HCT116 (cell line): ENCODE data around the gene ITPR2.

Source experiments
- CEBPB ChIP-seq: IDR thresholded peaks from 2 replicates; pipeline ENCODE4 v1.6.1; 2012; ENCODE audit warnings: low read depth
- CTCF ChIP-seq, 3 experiments: fragments of 200-600 bp in 1 of 3; sonication (generic) in 1 of 3; IDR thresholded peaks in 2 of 3; conservative IDR thresholded peaks in 1 of 3; 2 replicates each; pipeline ENCODE4 v1.5.1; 2012 to 2017; ENCODE audit warnings: low read depth in 2 of 3, low read length in 2 of 3, antibody characterized with exemption in 1 of 3, borderline replicate concordance in 1 of 3, control low read depth in 1 of 3, mild to moderate bottlenecking in 1 of 3, mixed read lengths in 1 of 3, mixed run types in 1 of 3, moderate library complexity in 1 of 3; ENCODE audit not compliant: insufficient read depth in 1 of 3
- ELF1 ChIP-seq: IDR thresholded peaks from 2 replicates; pipeline ENCODE4 v1.6.1; 2012; ENCODE audit warnings: low read depth, borderline replicate concordance
- EZH2 ChIP-seq: fragments of 200-600 bp; sonication (generic); IDR thresholded peaks from 2 replicates; pipeline ENCODE4 v1.6.1; 2017; ENCODE audit warnings: antibody characterized with exemption, mixed run types
- POLR2A ChIP-seq: IDR thresholded peaks from 2 replicates; pipeline ENCODE4 v1.7.0; 2011; ENCODE audit warnings: borderline replicate concordance; ENCODE audit not compliant: insufficient read depth, insufficient read length; ENCODE audit errors: extremely low read depth
- POLR2AphosphoS5 ChIP-seq: IDR thresholded peaks from 2 replicates; pipeline ENCODE4 v1.6.1; 2011; ENCODE audit warnings: mild to moderate bottlenecking, low read depth, low read length, moderate library complexity
- RAD21 ChIP-seq: IDR thresholded peaks from 2 replicates; pipeline ENCODE4 v1.6.1; 2012; ENCODE audit warnings: low read depth, mild to moderate bottlenecking
- SP1 ChIP-seq: IDR thresholded peaks from 2 replicates; pipeline ENCODE4 v1.6.1; 2012; ENCODE audit warnings: low read depth
- SRF ChIP-seq: IDR thresholded peaks from 2 replicates; pipeline ENCODE4 v1.6.1; 2012; ENCODE audit warnings: low read depth
- TCF7L2 ChIP-seq: IDR thresholded peaks from 2 replicates; pipeline ENCODE4 v1.7.0; 2011; ENCODE audit warnings: borderline replicate concordance, inconsistent platforms; ENCODE audit not compliant: insufficient read depth, insufficient read length; ENCODE audit errors: extremely low read depth
- ZBTB33 ChIP-seq: IDR thresholded peaks from 2 replicates; pipeline ENCODE4 v1.6.1; 2011; ENCODE audit warnings: mild to moderate bottlenecking, low read length, moderate library complexity; ENCODE audit not compliant: insufficient replicate concordance; ENCODE audit errors: extremely low read depth
- TF ChIP-seq, protein P1 (sequence below): IDR thresholded peaks from 2 replicates; pipeline ENCODE4 v1.6.1; 2012; ENCODE audit warnings: low read depth
- TF ChIP-seq, protein P2 (sequence below): IDR thresholded peaks from 2 replicates; pipeline ENCODE4 v1.6.1; 2012

DNA sequence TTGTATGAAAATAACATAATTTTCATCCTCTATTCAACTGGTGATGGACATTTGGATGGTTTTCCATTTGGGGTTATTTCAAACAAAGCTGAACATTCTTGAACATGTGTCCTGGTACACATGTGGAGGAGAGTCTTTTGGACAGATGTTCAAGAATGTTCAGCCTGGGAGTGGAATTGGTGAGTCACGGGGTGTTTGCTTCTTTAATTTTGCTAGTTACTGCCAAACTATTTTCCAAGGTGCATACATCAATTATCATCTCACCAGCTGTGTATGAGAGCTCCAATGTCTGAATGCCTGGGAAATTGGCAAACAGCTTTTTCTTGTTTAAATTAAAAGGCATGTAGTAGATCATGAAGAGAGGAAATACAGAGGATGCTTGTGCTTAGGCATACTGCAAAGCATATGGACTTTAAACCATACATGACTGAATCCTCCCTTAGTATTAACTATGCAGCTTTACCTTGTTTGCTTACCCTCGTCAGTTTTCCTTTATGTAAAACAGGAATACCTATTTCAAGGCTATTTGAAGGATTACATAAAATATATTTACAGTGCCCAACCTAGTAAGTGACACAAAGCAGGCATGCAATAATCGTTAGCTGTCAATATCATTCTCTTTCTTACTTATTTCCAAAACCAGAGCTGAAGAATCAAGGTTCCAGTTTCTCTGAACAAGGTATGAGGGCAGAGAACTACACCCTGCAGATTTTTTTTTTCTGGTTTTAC, 152.1 kb downstream of the ITPR2 start:
- TF ChIP-seq CTCF (IDR thresholded peaks at IDR 0.05 in 2 of 3, conservative IDR thresholded peaks at IDR 0.05 in 1 of 3; ENCODE audit: borderline replicate concordance in 1 of 3, insufficient read depth in 1 of 3, low read depth in 2 of 3, low read length in 2 of 3) (no peak), POLR2A (no peak), CEBPB (no peak), RAD21 (no peak), SRF (no peak), POLR2AphosphoS5 (no peak), EZH2 (no peak), ZBTB33 (no peak), TCF7L2 (no peak), ELF1 (no peak), SP1 (no peak)
- TF ChIP-seq, protein P1, sequence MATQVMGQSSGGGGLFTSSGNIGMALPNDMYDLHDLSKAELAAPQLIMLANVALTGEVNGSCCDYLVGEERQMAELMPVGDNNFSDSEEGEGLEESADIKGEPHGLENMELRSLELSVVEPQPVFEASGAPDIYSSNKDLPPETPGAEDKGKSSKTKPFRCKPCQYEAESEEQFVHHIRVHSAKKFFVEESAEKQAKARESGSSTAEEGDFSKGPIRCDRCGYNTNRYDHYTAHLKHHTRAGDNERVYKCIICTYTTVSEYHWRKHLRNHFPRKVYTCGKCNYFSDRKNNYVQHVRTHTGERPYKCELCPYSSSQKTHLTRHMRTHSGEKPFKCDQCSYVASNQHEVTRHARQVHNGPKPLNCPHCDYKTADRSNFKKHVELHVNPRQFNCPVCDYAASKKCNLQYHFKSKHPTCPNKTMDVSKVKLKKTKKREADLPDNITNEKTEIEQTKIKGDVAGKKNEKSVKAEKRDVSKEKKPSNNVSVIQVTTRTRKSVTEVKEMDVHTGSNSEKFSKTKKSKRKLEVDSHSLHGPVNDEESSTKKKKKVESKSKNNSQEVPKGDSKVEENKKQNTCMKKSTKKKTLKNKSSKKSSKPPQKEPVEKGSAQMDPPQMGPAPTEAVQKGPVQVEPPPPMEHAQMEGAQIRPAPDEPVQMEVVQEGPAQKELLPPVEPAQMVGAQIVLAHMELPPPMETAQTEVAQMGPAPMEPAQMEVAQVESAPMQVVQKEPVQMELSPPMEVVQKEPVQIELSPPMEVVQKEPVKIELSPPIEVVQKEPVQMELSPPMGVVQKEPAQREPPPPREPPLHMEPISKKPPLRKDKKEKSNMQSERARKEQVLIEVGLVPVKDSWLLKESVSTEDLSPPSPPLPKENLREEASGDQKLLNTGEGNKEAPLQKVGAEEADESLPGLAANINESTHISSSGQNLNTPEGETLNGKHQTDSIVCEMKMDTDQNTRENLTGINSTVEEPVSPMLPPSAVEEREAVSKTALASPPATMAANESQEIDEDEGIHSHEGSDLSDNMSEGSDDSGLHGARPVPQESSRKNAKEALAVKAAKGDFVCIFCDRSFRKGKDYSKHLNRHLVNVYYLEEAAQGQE: no peak
- TF ChIP-seq, protein P2, sequence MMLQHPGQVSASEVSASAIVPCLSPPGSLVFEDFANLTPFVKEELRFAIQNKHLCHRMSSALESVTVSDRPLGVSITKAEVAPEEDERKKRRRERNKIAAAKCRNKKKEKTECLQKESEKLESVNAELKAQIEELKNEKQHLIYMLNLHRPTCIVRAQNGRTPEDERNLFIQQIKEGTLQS: no peak
